Measurements from ENCODE around the gene TSHZ3. TPM values are rescaled to one million over a fixed set of nuclear protein-coding genes. Genes with fewer than 3 reads are reported as not detected.

TSHZ3 gene
- total and polyA plus RNA-seq, 9 of the 15 experiments (the other 6 are each of a cell fraction or from before 2014, with no cell fraction given), result 0.03 to 0.13 (median 0.05) TPM; not detected in 5

DNA sequence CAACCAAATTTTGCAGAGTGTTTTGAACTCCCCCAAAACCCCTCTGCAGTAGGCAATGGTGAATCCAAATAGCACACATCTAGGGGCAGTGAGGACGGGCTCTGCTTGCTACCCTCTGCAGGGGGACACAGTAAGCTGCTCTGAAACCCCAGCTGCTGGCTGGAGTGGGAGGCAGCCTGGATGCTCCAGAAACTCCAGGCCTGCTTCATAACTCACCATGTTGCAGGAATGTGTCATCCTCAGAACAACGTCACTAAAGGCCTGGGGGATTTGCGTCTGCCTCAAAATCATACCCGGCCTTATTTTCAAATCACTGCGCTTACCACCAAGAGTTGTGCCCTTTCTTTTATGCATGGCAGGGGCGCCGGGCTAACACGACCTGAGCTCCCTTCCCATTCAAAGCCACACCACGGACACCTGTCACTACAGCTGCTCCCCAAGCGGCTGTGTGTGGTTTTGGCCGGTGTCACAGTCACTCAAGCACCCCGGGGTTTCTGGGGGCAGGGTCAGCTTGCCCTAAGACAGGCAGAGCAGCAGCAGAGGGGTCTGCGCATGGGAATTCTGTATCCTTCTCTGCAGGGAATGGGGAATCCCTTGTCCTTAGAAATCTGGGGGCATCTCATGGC, 93.9 kb downstream of the TSHZ3 start (continued):
- TF ChIP-seq, protein P1, sequence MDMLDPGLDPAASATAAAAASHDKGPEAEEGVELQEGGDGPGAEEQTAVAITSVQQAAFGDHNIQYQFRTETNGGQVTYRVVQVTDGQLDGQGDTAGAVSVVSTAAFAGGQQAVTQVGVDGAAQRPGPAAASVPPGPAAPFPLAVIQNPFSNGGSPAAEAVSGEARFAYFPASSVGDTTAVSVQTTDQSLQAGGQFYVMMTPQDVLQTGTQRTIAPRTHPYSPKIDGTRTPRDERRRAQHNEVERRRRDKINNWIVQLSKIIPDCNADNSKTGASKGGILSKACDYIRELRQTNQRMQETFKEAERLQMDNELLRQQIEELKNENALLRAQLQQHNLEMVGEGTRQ (CRISPR knock-in tag; IDR thresholded peaks at IDR 0.05), result no peak
- TF ChIP-seq ZNF77 (CRISPR knock-in tag; IDR thresholded peaks at IDR 0.05) (no peak), HOMEZ (CRISPR knock-in tag; IDR thresholded peaks at IDR 0.05) (no peak), PTTG1 (tag; IDR thresholded peaks at IDR 0.05; ENCODE audit: low read depth) (no peak)

GRCh38 chr19:31254611-31255010, 94.6 kb downstream of the TSHZ3 start:
- POLR2A ChIA-PET, result interaction anchor here (1.2 kb wide), 1 partner anchor 13 kb away, joined by 3 read pairs; no protein-coding TSS in a partner anchor
- Histone ChIP-seq H3K9me3 (replicated peaks; ENCODE audit: control insufficient read depth, insufficient read depth, low read depth, low read length) (no peaks in the 10 kb centered on the region), H4K20me1 (replicated peaks; ENCODE audit: control insufficient read depth, insufficient read depth, low read length) (no peaks in the 10 kb centered on the region), H3K4me2 (ENCODE audit: insufficient read depth, low read length) (no peak overlapping the region), H3K27ac (ENCODE audit: extremely low read depth, low read depth, low read length) (no peak overlapping the region), H3K9me1 (ENCODE audit: control insufficient read depth, insufficient read depth, low read length) (no peaks in the 10 kb centered on the region), H3K27me3 (ENCODE audit: control insufficient read depth in 2 of 2, insufficient read depth in 2 of 2, low read length in 2 of 2) (peaks cover 0 to 22% of the 10 kb centered on the region in 2 experiments; a peak in 2 of 5 replicates), H3K9ac (ENCODE audit: insufficient read depth in 1 of 2, low read depth in 2 of 2, low read length in 2 of 2) (no peak overlapping the region), H3K4me1 (replicated peaks in 1 of 2; ENCODE audit: control insufficient read depth in 2 of 2, insufficient read depth in 2 of 2, low read length in 2 of 2) (no peaks in the 10 kb centered on the region), H2AFZ (ENCODE audit: low read depth, low read length) (no peak overlapping the region), H3K36me3 (ENCODE audit: control insufficient read depth, insufficient read depth, low read length) (no peaks in the 10 kb centered on the region), H3K79me2 (ENCODE audit: control insufficient read depth, insufficient read depth, low read length) (no peaks in the 10 kb centered on the region), H3K4me3 (no peak overlapping the region)
- BruUV-seq (replicated peaks), result no TSS peak
- FAIRE-seq (no peak), ATAC-seq (no peak), DNase-seq (ENCODE audit: extremely low read depth in 1 of 4, low spot score in 3 of 4) (no peak)
- CTCF ChIA-PET (ENCODE audit: low intra/inter-chr PET ratio), result no interaction called here
- intact Hi-C loops (cut with micrococcal nuclease), result no loop called here
- 4% methylated on average over 4 of the region's 4 CpGs for WGBS (ENCODE audit: insufficient coverage, low coverage, missing lambda C conversion rate)
- no peak for TF ChIP-seq NFIC (IDR thresholded peaks at IDR 0.05)
- in situ Hi-C loops (cut with MboI), result no loop called here

All from K562 (cell line).